Smooth muscle cell (in vitro differentiated cells): ENCODE data around the gene SP6. TPM values are rescaled to one million over a fixed set of nuclear protein-coding genes. Genes with fewer than 3 reads are reported as not detected.

ENCODE experiments used
- DNase-seq: peaks from one replicate; lab custom pipeline; 2025; ENCODE audit not compliant: unreplicated experiment; lab: John Stamatoyannopoulos, UW
- H2AFZ ChIP-seq: fragments of 200-600 bp; sonication (generic); 2 replicates; pipeline ENCODE4 v1.6.0; 2016; ENCODE audit warnings: antibody characterized with exemption, low read depth, mild to moderate bottlenecking
- H3F3A ChIP-seq: fragments of 200-600 bp; sonication (generic); 2 replicates; pipeline ENCODE4 v1.6.0; 2017; ENCODE audit warnings: antibody characterized with exemption, low read depth
- H3K27ac ChIP-seq: fragments of 200-600 bp; sonication (generic); 2 replicates; pipeline ENCODE4 v1.5.1; 2016; ENCODE audit warnings: low read depth, mild to moderate bottlenecking
- H3K27me3 ChIP-seq: fragments of 200-600 bp; sonication (generic); 2 replicates; pipeline ENCODE4 v1.6.1; 2016; ENCODE audit warnings: low read depth, mild to moderate bottlenecking
- H3K36me3 ChIP-seq: fragments of 200-600 bp; sonication (generic); 2 replicates; pipeline ENCODE4 v1.5.1; 2016; ENCODE audit warnings: low read depth
- H3K4me1 ChIP-seq: fragments of 200-600 bp; sonication (generic); 2 replicates; pipeline ENCODE4 v1.5.1; 2016; ENCODE audit warnings: low read depth
- H3K4me2 ChIP-seq: fragments of 200-600 bp; sonication (generic); 2 replicates; pipeline ENCODE4 v1.6.0; 2016; ENCODE audit warnings: mild to moderate bottlenecking
- H3K4me3 ChIP-seq: fragments of 200-600 bp; sonication (generic); 2 replicates; pipeline ENCODE4 v1.5.1; 2016; ENCODE audit warnings: mild to moderate bottlenecking
- H3K79me2 ChIP-seq: fragments of 200-600 bp; sonication (generic); 2 replicates; pipeline ENCODE4 v1.6.0; 2016; ENCODE audit warnings: low read depth, mild to moderate bottlenecking
- H3K9ac ChIP-seq: fragments of 200-600 bp; sonication (generic); 2 replicates; pipeline ENCODE4 v1.6.0; 2016; ENCODE audit warnings: low read depth
- H3K9me3 ChIP-seq: fragments of 200-600 bp; sonication (generic); replicated peaks from 2 replicates; pipeline ENCODE4 v1.5.1; 2016; ENCODE audit warnings: low read depth
- H4K20me1 ChIP-seq: fragments of 200-600 bp; sonication (generic); 2 replicates; pipeline ENCODE4 v1.6.0; 2016; ENCODE audit warnings: low read depth
- WGBS: methylation state at CpG from one replicate; pipeline ENCODE4 v1.1.7; 2016; ENCODE audit warnings: low lambda C conversion rate; 5-methylcytosine and 5-hydroxymethylcytosine counted together
- polyA plus RNA-seq: library from polyadenylated mRNA; unstranded; fragments of >200 nt; fragmentation: Nextera tagmentation; extraction: Ambion mirVana; gene quantifications from 2 replicates; pipeline ENCODE4 v1.2.1, GENCODE V29; 2016
- total RNA-seq: library from RNA; depleted of rRNA; stranded (reverse); fragments of >200 nt; gene quantifications from 2 replicates; pipeline ENCODE4 v1.2.3, GENCODE V29; 2014
- TF ChIP-seq, protein P1 (sequence below): fragments of 200-600 bp; sonication (generic); IDR thresholded peaks from 2 replicates; pipeline ENCODE4 v1.5.1; 2017; ENCODE audit warnings: borderline replicate concordance, mild to moderate bottlenecking, antibody characterized with exemption; ENCODE audit not compliant: insufficient read depth, poor library complexity, severe bottlenecking

The SP6 gene
- total and polyA plus RNA-seq, 2 experiments from 2014 or later, result 9.3 to 10.7 TPM

DNA sequence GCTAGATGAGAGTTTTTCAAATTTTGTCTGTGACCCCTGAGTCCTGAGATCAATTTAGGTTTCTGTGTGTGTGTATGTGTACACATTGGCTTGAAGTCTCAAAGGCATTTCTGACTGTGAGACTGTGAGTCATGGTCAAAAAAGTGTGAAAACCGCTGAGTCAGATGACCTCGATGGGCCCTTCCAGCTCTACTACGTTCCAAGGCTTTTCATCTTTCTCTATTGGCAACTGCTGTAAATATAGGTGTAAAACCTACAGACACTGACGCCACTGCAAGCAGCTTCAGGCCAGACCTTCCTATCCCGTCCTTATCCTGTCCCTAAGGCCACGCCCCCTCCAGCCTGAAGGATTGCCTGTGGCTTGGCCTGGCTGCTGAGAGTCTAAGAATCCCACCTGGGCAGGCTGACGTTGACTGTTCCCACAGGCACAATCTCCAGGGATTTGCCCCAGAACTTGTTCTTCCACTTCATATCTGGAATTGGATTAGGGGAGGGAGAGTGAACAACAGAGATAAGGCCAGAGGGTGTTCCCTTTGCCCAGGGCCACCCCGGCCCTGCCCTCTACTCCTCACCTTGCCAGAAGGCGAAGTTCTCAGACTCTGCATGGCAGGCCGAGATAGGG, 40.7 kb downstream of the SP6 start:
- H3K27ac ChIP-seq, result peak overlapping the region; percentile 96
- H2AFZ ChIP-seq, result no peak overlapping the region
- peak overlapping the region; percentile 52 for H3K4me2 ChIP-seq
- H3K4me3 ChIP-seq, result no peak overlapping the region
- H3K36me3 ChIP-seq, result no peaks in the 10 kb centered on the region
- peaks cover 4% of the 10 kb centered on the region for H3K4me1 ChIP-seq
- peak overlapping the region; percentile 73 for H3K9ac ChIP-seq
- no peaks in the 10 kb centered on the region for H3K79me2 ChIP-seq
- TF ChIP-seq, protein P1, sequence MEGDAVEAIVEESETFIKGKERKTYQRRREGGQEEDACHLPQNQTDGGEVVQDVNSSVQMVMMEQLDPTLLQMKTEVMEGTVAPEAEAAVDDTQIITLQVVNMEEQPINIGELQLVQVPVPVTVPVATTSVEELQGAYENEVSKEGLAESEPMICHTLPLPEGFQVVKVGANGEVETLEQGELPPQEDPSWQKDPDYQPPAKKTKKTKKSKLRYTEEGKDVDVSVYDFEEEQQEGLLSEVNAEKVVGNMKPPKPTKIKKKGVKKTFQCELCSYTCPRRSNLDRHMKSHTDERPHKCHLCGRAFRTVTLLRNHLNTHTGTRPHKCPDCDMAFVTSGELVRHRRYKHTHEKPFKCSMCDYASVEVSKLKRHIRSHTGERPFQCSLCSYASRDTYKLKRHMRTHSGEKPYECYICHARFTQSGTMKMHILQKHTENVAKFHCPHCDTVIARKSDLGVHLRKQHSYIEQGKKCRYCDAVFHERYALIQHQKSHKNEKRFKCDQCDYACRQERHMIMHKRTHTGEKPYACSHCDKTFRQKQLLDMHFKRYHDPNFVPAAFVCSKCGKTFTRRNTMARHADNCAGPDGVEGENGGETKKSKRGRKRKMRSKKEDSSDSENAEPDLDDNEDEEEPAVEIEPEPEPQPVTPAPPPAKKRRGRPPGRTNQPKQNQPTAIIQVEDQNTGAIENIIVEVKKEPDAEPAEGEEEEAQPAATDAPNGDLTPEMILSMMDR, result no peak
- 36% methylated on average over 10 of the region's 10 CpGs for WGBS
- no peaks in the 10 kb centered on the region for H3K27me3 ChIP-seq
- peaks cover 8% of the 10 kb centered on the region for H3F3A ChIP-seq
- peaks cover 8% of the 10 kb centered on the region for H4K20me1 ChIP-seq
- no peak for DNase-seq
- no peaks in the 10 kb centered on the region for H3K9me3 ChIP-seq

DNA sequence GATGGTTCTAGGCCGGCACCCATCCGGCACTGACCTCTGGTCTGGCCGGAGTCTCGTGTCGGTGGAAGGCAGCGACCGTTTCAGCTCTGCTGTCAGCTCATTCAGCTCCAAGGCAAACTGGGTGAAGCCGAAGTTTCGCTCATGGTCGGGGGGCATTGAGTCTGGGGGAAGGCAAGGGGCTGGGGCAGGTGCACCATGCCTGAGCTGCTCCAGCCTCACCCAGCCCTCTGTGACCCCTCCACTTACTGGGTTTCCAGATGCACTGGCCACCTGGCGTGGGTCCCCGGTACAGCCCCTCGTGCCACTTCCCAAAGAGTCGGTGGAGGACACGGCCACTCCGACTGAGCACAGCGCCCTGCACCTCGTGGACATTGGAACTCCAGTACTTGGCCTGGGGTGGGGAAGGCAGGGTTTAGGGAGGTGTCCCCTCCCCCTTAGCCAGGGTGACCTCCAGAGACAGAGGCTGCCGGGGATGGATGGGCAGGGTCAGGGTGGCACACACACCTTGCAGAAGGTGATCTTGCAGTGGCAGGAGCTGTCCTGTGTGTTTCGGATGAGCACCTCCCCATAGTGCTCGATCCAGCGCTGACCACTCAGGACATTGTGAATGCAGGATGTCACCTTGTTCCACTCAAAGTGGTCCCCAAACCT, 42.0 kb downstream of the SP6 start:
- H3K4me3 ChIP-seq, result no peak overlapping the region
- no peak overlapping the region for H3K4me2 ChIP-seq
- H3K79me2 ChIP-seq, result no peaks in the 10 kb centered on the region
- peaks cover 8% of the 10 kb centered on the region for H3F3A ChIP-seq
- H2AFZ ChIP-seq, result no peak overlapping the region
- peak overlapping the region; percentile 52 for H3K9ac ChIP-seq
- no peak for DNase-seq
- no peaks in the 10 kb centered on the region for H3K36me3 ChIP-seq
- peaks cover 7% of the 10 kb centered on the region for H3K27me3 ChIP-seq
- 98% methylated on average over 22 of the region's 22 CpGs for WGBS
- H3K27ac ChIP-seq, result peak overlapping the region; percentile 96
- H4K20me1 ChIP-seq, result peaks cover 8% of the 10 kb centered on the region
- TF ChIP-seq, protein P1, result no peak
- H3K9me3 ChIP-seq, result no peaks in the 10 kb centered on the region
- H3K4me1 ChIP-seq, result peaks cover 4% of the 10 kb centered on the region

DNA sequence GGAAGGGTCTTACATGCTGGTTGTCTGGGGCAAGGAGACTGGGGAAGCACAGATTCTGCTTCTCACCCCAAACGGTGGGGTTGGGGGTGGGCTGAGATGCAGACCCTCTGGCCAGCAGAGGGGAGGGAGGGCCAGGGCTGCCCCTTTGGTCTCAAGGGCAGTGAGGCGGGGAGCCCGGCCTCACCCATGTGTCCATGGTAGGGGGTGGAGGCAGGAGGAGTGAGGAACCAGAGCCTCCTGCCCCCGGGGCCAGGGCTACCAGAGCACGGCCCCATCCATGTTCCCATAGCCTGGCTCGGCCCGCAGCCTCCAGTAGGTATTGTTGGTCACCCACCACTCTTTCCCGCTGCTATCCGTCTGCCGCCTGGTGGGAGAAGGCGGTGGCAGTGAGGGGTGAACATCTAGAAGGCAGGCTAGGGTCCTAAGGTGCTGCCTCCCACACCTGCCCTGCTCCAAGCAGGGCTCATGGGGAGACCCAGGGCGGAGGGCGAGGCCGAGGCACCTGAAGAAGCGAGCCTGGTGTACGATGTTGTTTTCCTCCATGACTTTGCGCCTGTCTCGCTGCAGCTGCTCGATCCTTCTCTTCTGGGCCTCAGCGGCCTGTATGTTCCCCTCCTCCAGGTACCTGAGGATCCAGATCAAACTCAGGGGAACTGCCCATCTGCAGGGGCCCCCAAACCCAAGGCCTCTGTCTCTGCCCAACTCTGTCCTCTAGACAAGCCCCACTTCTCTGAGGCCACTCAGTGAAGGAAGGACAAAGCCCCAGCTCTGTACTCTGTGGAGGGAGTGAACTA, 42.7 kb downstream of the SP6 start:
- no peaks in the 10 kb centered on the region for H3K79me2 ChIP-seq

More for the DNA sequence above, 42.7 kb downstream of the SP6 start:
- Histone ChIP-seq H3K9me3 (no peaks in the 10 kb centered on the region), H3K4me2 (no peak overlapping the region), H3K4me3 (no peak overlapping the region), H3K4me1 (peaks cover 4% of the 10 kb centered on the region), H3K9ac (no peak overlapping the region), H3K36me3 (no peaks in the 10 kb centered on the region), H3F3A (peaks cover 8% of the 10 kb centered on the region), H4K20me1 (peaks cover 8% of the 10 kb centered on the region), H2AFZ (no peak overlapping the region), H3K27ac (no peak overlapping the region), H3K27me3 (peaks cover 7% of the 10 kb centered on the region)
- WGBS, result 91% methylated on average over 20 of the region's 20 CpGs
- no peak for DNase-seq
- TF ChIP-seq, protein P1, result no peak
